HepG2 (cell line): ENCODE data around the gene H19. TPM values are rescaled to one million over a fixed set of nuclear protein-coding genes. Genes with fewer than 3 reads are reported as not detected.

Experiments
- ATF5 ChIP-seq: sonication (generic); formaldehyde crosslinking; IDR thresholded peaks from 2 replicates; pipeline ENCODE4 v1.4.0; 2020; ENCODE audit warnings: mild to moderate bottlenecking, low read depth, missing genetic modification reagents
- BCL6 ChIP-seq: IDR thresholded peaks from 2 replicates; pipeline ENCODE4 v1.6.1; 2016; ENCODE audit warnings: missing genetic modification reagents, missing compliant biosample characterization
- BORCS8-MEF2B ChIP-seq: sonication (generic); formaldehyde crosslinking; IDR thresholded peaks from 2 replicates; pipeline ENCODE4 v1.8.0; 2022; ENCODE audit warnings: mild to moderate bottlenecking, missing genetic modification reagents
- DRAP1 ChIP-seq: IDR thresholded peaks from 2 replicates; pipeline ENCODE4 v1.6.1; 2016; ENCODE audit warnings: missing genetic modification reagents, missing compliant biosample characterization
- IRF1 ChIP-seq: sonication (generic); formaldehyde crosslinking; IDR thresholded peaks from 2 replicates; pipeline ENCODE4 v1.4.0; 2020; ENCODE audit warnings: low read depth, mild to moderate bottlenecking, missing genetic modification reagents
- ISL2 ChIP-seq: sonication (generic); formaldehyde crosslinking; IDR thresholded peaks from 2 replicates; pipeline ENCODE4 v1.5.0; 2020; ENCODE audit warnings: missing genetic modification reagents
- KDM5B ChIP-seq: sonication (generic); formaldehyde crosslinking; IDR thresholded peaks from 2 replicates; pipeline ENCODE4 v1.4.0; 2020; ENCODE audit warnings: missing genetic modification reagents, mild to moderate bottlenecking, borderline replicate concordance
- KLF11 ChIP-seq: IDR thresholded peaks from 2 replicates; pipeline ENCODE4 v1.6.1; 2016; ENCODE audit warnings: missing compliant biosample characterization
- MZF1 ChIP-seq: sonication (generic); formaldehyde crosslinking; IDR thresholded peaks from 2 replicates; pipeline ENCODE4 v1.8.1; 2023; ENCODE audit warnings: mild to moderate bottlenecking, missing genetic modification reagents, borderline replicate concordance
- NFYC ChIP-seq: IDR thresholded peaks from 2 replicates; pipeline ENCODE4 v1.6.1; 2016; ENCODE audit warnings: missing genetic modification reagents, missing compliant biosample characterization
- NR2F6 ChIP-seq, 2 experiments: IDR thresholded peaks; 2 replicates each; pipeline ENCODE4 v1.6.1; 2016; ENCODE audit warnings: antibody characterized with exemption in 1 of 2, mild to moderate bottlenecking in 1 of 2
- PAXIP1 ChIP-seq: sonication (generic); formaldehyde crosslinking; conservative IDR thresholded peaks from 2 replicates; pipeline ENCODE4 v1.4.0; 2020; ENCODE audit warnings: mild to moderate bottlenecking, missing genetic modification reagents, moderate library complexity
- SIN3B ChIP-seq: fragments of 150-350 bp; IDR thresholded peaks from 2 replicates; pipeline ENCODE4 v1.6.1; 2014; ENCODE audit warnings: low read length
- SNAPC2 ChIP-seq: sonication (generic); formaldehyde crosslinking; IDR thresholded peaks from 2 replicates; pipeline ENCODE4 v1.8.1; 2022; ENCODE audit warnings: mild to moderate bottlenecking, missing genetic modification reagents
- SOX6 ChIP-seq, 2 experiments: fragments of 450-650 bp in 1 of 2; sonication (generic) in 1 of 2; formaldehyde crosslinking in 1 of 2; IDR thresholded peaks; 2 replicates each; pipeline versions ENCODE4 v1.4.0 to v1.6.1; 2017 to 2020; ENCODE audit warnings: antibody characterized with exemption in 1 of 2, mild to moderate bottlenecking in 1 of 2, missing genetic modification reagents in 1 of 2
- ZBTB14 ChIP-seq: sonication (generic); formaldehyde crosslinking; IDR thresholded peaks from 2 replicates; pipeline ENCODE4 v1.4.0; 2020; ENCODE audit warnings: missing genetic modification reagents
- ZNF205 ChIP-seq: IDR thresholded peaks from 2 replicates; pipeline ENCODE4 v1.6.1; 2018; ENCODE audit warnings: missing biosample characterization, missing genetic modification reagents
- ZNF232 ChIP-seq: sonication (generic); formaldehyde crosslinking; IDR thresholded peaks from 2 replicates; pipeline ENCODE4 v1.4.0; 2020; ENCODE audit warnings: missing genetic modification reagents, borderline replicate concordance
- ZNF414 ChIP-seq: sonication (generic); formaldehyde crosslinking; IDR thresholded peaks from 2 replicates; pipeline ENCODE4 v1.5.0; 2020; ENCODE audit warnings: missing genetic modification reagents
- ZNF772 ChIP-seq: sonication (generic); formaldehyde crosslinking; IDR thresholded peaks from 2 replicates; pipeline ENCODE4 v1.5.0; 2020; ENCODE audit warnings: mild to moderate bottlenecking, missing genetic modification reagents
- ZNF841 ChIP-seq: sonication (generic); formaldehyde crosslinking; IDR thresholded peaks from 2 replicates; pipeline ENCODE4 v1.8.1; 2023; ENCODE audit warnings: missing genetic modification reagents, borderline replicate concordance
- polyA plus RNA-seq, 8 experiments: library from polyadenylated mRNA; depleted of rRNA in 3 of 8; stranded (reverse) in 7 of 8; unstranded in 1 of 8; fragments of >200 nt; fragmentation: Illumina TruSeq in 4 of 8; extraction: Trizol in 4 of 8; gene quantifications; 2 replicates each; pipeline versions ENCODE4 v1.2.1 to v1.2.3, GENCODE V29; 2011 to 2016; ENCODE audit warnings: low read depth in 4 of 8, missing spikeins in 1 of 8, mixed read lengths in 1 of 8; ENCODE audit not compliant: insufficient read depth in 1 of 8
- total RNA-seq, 5 experiments: library from RNA; depleted of rRNA; stranded (reverse); fragments of >200 nt; fragmentation: Illumina TruSeq; extraction: Trizol; gene quantifications; 2 replicates each; pipeline ENCODE4 v1.2.3, GENCODE V29; 2016; ENCODE audit warnings: low read depth in 1 of 5

The H19 gene
- total and polyA plus RNA-seq, 2 of the 13 experiments (the other 11 are each of a cell fraction or from before 2014, with no cell fraction given): 1.2 to 2.4 TPM

- TF ChIP-seq SIN3B (no peak), BORCS8-MEF2B (CRISPR knock-in tag) (no peak), PAXIP1 (CRISPR knock-in tag) (no peak), KDM5B (CRISPR knock-in tag) (no peak), SNAPC2 (CRISPR knock-in tag) (no peak), SOX6 (IDR thresholded peaks at IDR 0.05) (no peak), SOX6 (CRISPR knock-in tag; IDR thresholded peaks at IDR 0.05) (no peak), KLF11 (CRISPR knock-in tag) (no peak), ZNF772 (CRISPR knock-in tag) (no peak), ZNF841 (CRISPR knock-in tag) (no peak), ATF5 (CRISPR knock-in tag) (no peak), ZNF232 (CRISPR knock-in tag) (no peak), ZNF205 (CRISPR knock-in tag) (no peak), ZNF414 (CRISPR knock-in tag) (no peak), BCL6 (CRISPR knock-in tag) (peak; percentile 44; the same call in 1 of the 2 replicates), NR2F6 (IDR thresholded peaks at IDR 0.05) (peak; percentile 61), NR2F6 (CRISPR knock-in tag; IDR thresholded peaks at IDR 0.05) (peak; percentile 88), IRF1 (CRISPR knock-in tag) (no peak), ZBTB14 (CRISPR knock-in tag) (no peak), MZF1 (CRISPR knock-in tag) (no peak), NFYC (CRISPR knock-in tag) (no peak), ISL2 (CRISPR knock-in tag) (0 out of 2 replicates have a peak, but pooled peaks have one; percentile 30), DRAP1 (CRISPR knock-in tag) (no peak)
Measured at GRCh38 chr11:1988667-1989317, 8.8 kb downstream of the H19 start (continued).
